ENCODE data around the gene UHRF1. TPM values are rescaled to one million over a fixed set of nuclear protein-coding genes. Genes with fewer than 3 reads are reported as not detected.
"Not testable (repeated sequence)": the region's sequence is repeated elsewhere in the genome, so short reads cannot be mapped to it uniquely, and the experiment has no call there.

UHRF1 gene
- total RNA-seq, 4 donors from 2014 or later, result 0.63 to 3.5 (median 1.0) TPM

GRCh38 chr19:4923276-4923747 is 14.0 kb downstream of the UHRF1 start:
- TF ChIP-seq CTCF (IDR thresholded peaks at IDR 0.05), result no peak
- DNase-seq (ENCODE audit: low spot score) (no peak), ATAC-seq (ENCODE audit: low FRiP score) (no peak)

DNA sequence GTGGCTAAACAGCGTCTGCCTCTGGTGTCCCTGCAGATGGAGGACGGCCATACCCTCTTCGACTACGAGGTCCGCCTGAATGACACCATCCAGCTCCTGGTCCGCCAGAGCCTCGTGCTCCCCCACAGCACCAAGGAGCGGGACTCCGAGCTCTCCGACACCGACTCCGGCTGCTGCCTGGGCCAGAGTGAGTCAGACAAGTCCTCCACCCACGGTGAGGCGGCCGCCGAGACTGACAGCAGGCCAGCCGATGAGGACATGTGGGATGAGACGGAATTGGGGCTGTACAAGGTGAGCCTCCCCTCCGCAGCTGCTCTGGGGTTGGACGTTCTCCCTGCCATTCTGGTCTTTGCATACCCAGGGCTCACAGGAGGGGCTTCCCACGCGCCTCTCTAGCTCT is 19.9 kb downstream of the UHRF1 start:
- DNase-seq (ENCODE audit: low spot score) (no peak), ATAC-seq (ENCODE audit: low FRiP score) (no peak)
- TF ChIP-seq CTCF (IDR thresholded peaks at IDR 0.05), result no peak

- ATAC-seq (ENCODE audit: low FRiP score) (no peak), DNase-seq (ENCODE audit: low spot score) (no peak)
- TF ChIP-seq CTCF (IDR thresholded peaks at IDR 0.05), result no peak
Observed at GRCh38 chr19:4930664-4931063, 21.4 kb downstream of the UHRF1 start.

- DNase-seq (ENCODE audit: low spot score) (no peak), ATAC-seq (ENCODE audit: low FRiP score) (no peak)
- TF ChIP-seq CTCF (IDR thresholded peaks at IDR 0.05), result no peak
Observed at GRCh38 chr19:4932711-4933110, 23.4 kb downstream of the UHRF1 start.

- DNase-seq (ENCODE audit: low spot score), result no peak
- no peak for TF ChIP-seq CTCF (IDR thresholded peaks at IDR 0.05)
- no peak for ATAC-seq (ENCODE audit: low FRiP score)
Observed at GRCh38 chr19:4933528-4933927, 24.2 kb downstream of the UHRF1 start.

GRCh38 chr19:4935444-4935843 is 26.1 kb downstream of the UHRF1 start:
- no peak for TF ChIP-seq CTCF (IDR thresholded peaks at IDR 0.05)
- DNase-seq (ENCODE audit: low spot score), result no peak
- no peak for ATAC-seq (ENCODE audit: low FRiP score)

GRCh38 chr19:4937060-4937459 is 27.8 kb downstream of the UHRF1 start:
- DNase-seq (ENCODE audit: low spot score) (no peak), ATAC-seq (ENCODE audit: low FRiP score) (no peak)
- TF ChIP-seq CTCF (IDR thresholded peaks at IDR 0.05), result no peak

DNA sequence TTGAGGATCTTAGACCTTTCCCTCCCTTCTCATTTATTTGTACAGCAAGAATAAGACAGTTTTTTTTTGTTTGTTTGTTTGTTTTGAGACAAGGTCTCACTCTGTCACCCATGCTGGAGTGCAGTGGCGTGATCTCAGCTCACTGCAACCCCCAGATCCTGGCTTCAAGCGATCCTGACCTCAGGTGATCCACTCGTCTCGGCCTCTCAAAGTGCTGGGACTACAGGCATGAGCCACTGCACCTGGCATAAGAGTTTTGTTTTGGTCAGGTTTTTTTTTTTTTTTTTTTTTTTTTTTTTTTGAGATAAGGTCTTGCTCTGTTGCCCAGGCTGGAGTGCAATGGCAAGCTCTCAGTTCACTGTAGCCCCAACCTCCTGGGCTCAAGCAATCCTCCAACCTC is 29.2 kb downstream of the UHRF1 start:
- not testable (repeated sequence) for ATAC-seq (ENCODE audit: low FRiP score); DNase-seq (ENCODE audit: low spot score)
